Activated T-cell treated with anti-CD3 and anti-CD28 coated beads, Interleukin-2, amount 50 U/mL, for 4 hours (primary cell): Measurements from ENCODE around the gene C17orf113. TPM values are rescaled to one million over a fixed set of nuclear protein-coding genes. Genes with fewer than 3 reads are reported as not detected.
A peak's percentile ranks its signal among the peaks of the same experiment; 100 is the strongest.
"Not testable (repeated sequence)": the region's sequence is repeated elsewhere in the genome, so short reads cannot be mapped to it uniquely, and the experiment has no call there.

ENCODE experiments used
- ATAC-seq, 2 donors: fragments of 200-7000 bp; cut with Tn5 transposase; one replicate each; pipeline ENCODE4 v1.10.0; 2021
- DNase-seq: peaks from one replicate; pipeline ENCODE4 v3.0.0-alpha.2; 2020
- H3K27me3 Mint-ChIP-seq: one replicate; pipeline ENCODE4 v1.8.0; 2021; ENCODE audit warnings: low read depth, mixed read lengths
- H3K36me3 Mint-ChIP-seq: one replicate; pipeline ENCODE4 v1.8.0; 2022; ENCODE audit warnings: mixed read lengths; ENCODE audit not compliant: insufficient read depth
- H3K4me1 Mint-ChIP-seq: one replicate; pipeline ENCODE4 v1.8.0; 2021; ENCODE audit warnings: low read depth, mixed read lengths
- H3K4me3 Mint-ChIP-seq: one replicate; pipeline ENCODE4 v1.8.0; 2021; ENCODE audit warnings: mild to moderate bottlenecking, moderate library complexity, mixed read lengths
- H3K9me3 Mint-ChIP-seq: one replicate; pipeline ENCODE4 v1.8.0; 2021; ENCODE audit warnings: mixed read lengths
- total RNA-seq, 3 donors: library from RNA; stranded (reverse); gene quantifications; one replicate each; pipeline ENCODE4 v1.2.1, GENCODE V29; 2021

Gene C17orf113
- total RNA-seq, 3 donors from 2014 or later = 0.08 to 0.13 TPM; not detected in 1

- Mint-ChIP-seq H3K4me1 (peaks cover 52% of the 10 kb centered on the region), H3K4me3 (peak within 1 kb of the TSS; percentile 99), H3K27me3 (no peaks in the 10 kb centered on the region), H3K36me3 (peaks cover 14% of the 10 kb centered on the region), H3K9me3 (no peaks in the 10 kb centered on the region)
- DNase-seq = peak; percentile 91
- ATAC-seq = peak; percentile 74 to 77
Measured at GRCh38 chr17:42019509-42020404, 30.6 kb downstream of the C17orf113 start, which contains the start of gene NKIRAS2. Gene NKIRAS2, plus strand, starts transcription at chr17:42020090. Its CDS starts 1,488 bp downstream, at chr17:42021578.

- Mint-ChIP-seq H3K27me3 (no peaks in the 10 kb centered on the region), H3K9me3 (no peaks in the 10 kb centered on the region), H3K36me3 (peaks cover 11% of the 10 kb centered on the region), H3K4me3 (peak overlapping the region; percentile 99), H3K4me1 (peaks cover 48% of the 10 kb centered on the region)
- ATAC-seq (no peak), DNase-seq (no peak)
Measured at GRCh38 chr17:42018988-42019387, 31.4 kb downstream of the C17orf113 start.

GRCh38 chr17:42018339-42018738 is 32.1 kb downstream of the C17orf113 start:
- Mint-ChIP-seq H3K27me3 (no peaks in the 10 kb centered on the region), H3K4me3 (peak overlapping the region; percentile 99), H3K36me3 (peaks cover 9% of the 10 kb centered on the region), H3K4me1 (peaks cover 52% of the 10 kb centered on the region), H3K9me3 (no peaks in the 10 kb centered on the region)
- no peak for ATAC-seq
- DNase-seq = no peak

- peaks cover 56% of the 10 kb centered on the region for H3K4me1 Mint-ChIP-seq
- ATAC-seq = peak; percentile 3 to 15
Measured at GRCh38 chr17:42017866-42018200, 32.6 kb downstream of the C17orf113 start.

GRCh38 chr17:42016941-42017865 is 33.2 kb downstream of the C17orf113 start, which contains the start of gene DNAJC7:
Gene DNAJC7, minus strand, starts transcription at chr17:42017439. Its CDS starts 23 bp downstream, at chr17:42017416.
- Mint-ChIP-seq H3K4me3 (peak within 1 kb of the TSS; percentile 99), H3K9me3 (no peaks in the 10 kb centered on the region), H3K27me3 (no peaks in the 10 kb centered on the region), H3K4me1 (peaks cover 59% of the 10 kb centered on the region), H3K36me3 (peaks cover 6% of the 10 kb centered on the region)
- DNase-seq (peak; percentile 87), ATAC-seq (peak; percentile 90)

More at GRCh38 chr17:42017866-42018200, 32.6 kb downstream of the C17orf113 start:
- Mint-ChIP-seq H3K4me3 (peak overlapping the region; percentile 99), H3K36me3 (peaks cover 9% of the 10 kb centered on the region), H3K9me3 (no peaks in the 10 kb centered on the region), H3K27me3 (no peaks in the 10 kb centered on the region)
- no peak for DNase-seq

GRCh38 chr17:42016411-42016831 is 34.0 kb downstream of the C17orf113 start:
- no peak for ATAC-seq
- DNase-seq = no peak
- H3K4me3 Mint-ChIP-seq = peak overlapping the region; percentile 99

GRCh38 chr17:42013740-42014139 is 36.7 kb downstream of the C17orf113 start:
- not testable (repeated sequence) for ATAC-seq, DNase-seq, H3K4me3 Mint-ChIP-seq, H3K9me3 Mint-ChIP-seq, H3K27me3 Mint-ChIP-seq
- H3K4me1 Mint-ChIP-seq = peaks cover 68% of the 10 kb centered on the region
- H3K36me3 Mint-ChIP-seq = peaks cover 13% of the 10 kb centered on the region

More at GRCh38 chr17:42016411-42016831, 34.0 kb downstream of the C17orf113 start:
- H3K4me1 Mint-ChIP-seq = peaks cover 65% of the 10 kb centered on the region
- peaks cover 3% of the 10 kb centered on the region for H3K36me3 Mint-ChIP-seq
- H3K27me3 Mint-ChIP-seq = no peaks in the 10 kb centered on the region
- no peaks in the 10 kb centered on the region for H3K9me3 Mint-ChIP-seq

DNA sequence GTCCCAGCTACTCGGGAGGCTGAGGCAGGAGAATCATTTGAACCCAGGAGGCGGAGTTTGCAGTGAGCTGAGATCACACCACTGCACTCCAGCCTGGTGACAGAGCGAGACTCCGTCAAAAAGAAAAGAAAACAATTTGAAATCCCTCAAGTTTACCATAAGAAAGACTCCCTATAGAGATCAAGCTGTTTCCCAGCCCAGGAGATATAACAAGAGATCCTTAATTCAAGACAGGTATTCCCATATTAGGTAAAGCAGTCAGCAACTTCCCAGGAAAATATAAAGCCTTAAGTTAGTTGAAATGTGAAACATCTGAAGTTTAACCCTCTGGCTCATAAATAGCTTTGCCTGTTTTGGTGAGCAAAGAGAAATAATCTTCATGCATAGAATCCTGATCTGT is 38.0 kb downstream of the C17orf113 start:
- DNase-seq, H3K9me3 Mint-ChIP-seq, H3K27me3 Mint-ChIP-seq, H3K4me3 Mint-ChIP-seq, ATAC-seq: not testable (repeated sequence)
- H3K4me1 Mint-ChIP-seq = peaks cover 60% of the 10 kb centered on the region
- H3K36me3 Mint-ChIP-seq = peaks cover 13% of the 10 kb centered on the region

DNA sequence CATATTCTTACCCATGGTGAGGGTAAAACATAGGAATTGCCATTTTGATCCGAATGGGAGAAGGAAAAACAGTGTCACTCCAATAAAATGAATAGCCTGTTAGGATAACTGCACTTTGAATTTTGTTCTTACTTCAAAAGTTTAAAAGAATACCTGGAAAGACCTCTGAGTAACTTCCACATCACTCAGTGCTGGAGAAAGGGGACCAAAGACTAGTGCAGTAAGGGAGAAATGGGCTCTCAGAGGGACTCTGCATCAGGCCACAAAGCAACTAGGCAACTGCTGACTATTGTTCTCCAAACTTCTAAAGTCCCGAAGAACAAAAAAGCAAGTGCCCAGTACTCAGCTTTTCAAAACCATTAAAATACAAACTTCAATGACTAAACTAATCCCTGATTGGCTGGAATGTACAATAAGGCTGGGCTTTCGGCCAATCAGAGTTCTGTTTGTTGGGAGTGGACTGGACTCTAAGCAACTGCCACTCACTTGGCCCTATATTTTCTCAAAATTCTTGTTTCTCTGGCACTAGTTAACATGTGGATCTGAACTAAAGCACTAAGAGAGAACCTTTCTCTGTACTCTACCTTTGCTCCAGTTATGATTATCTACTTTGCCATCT is 39.4 kb downstream of the C17orf113 start:
- H3K4me1 Mint-ChIP-seq = peaks cover 59% of the 10 kb centered on the region
- DNase-seq (no peak), ATAC-seq (no peak)
- H3K36me3 Mint-ChIP-seq = peaks cover 12% of the 10 kb centered on the region
- no peaks in the 10 kb centered on the region for H3K27me3 Mint-ChIP-seq
- H3K9me3 Mint-ChIP-seq = no peaks in the 10 kb centered on the region
- H3K4me3 Mint-ChIP-seq = no peak overlapping the region

DNA sequence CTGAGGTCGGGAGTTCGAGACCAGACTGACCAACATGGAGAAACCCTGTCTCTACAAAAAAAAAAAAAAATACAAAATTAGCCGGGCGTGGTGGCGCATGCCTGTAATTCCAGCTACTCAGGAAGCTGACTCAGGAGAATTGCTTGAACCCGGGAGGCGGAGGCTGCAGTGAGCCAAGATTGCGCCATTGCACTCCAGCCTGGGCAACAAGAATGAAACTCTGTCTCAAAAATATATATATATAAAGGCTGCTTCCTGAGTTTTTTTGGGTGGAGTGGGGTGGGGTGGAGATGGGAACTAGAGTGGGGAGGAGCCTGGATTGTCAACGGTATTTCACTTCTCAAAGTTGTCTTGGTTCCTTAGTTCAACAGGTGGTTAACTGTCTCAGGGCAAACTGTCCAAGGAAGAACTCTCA is 40.1 kb downstream of the C17orf113 start:
- Mint-ChIP-seq H3K4me1 (peaks cover 54% of the 10 kb centered on the region), H3K36me3 (peaks cover 12% of the 10 kb centered on the region)
- not testable (repeated sequence) for H3K4me3 Mint-ChIP-seq, ATAC-seq, H3K27me3 Mint-ChIP-seq, DNase-seq, H3K9me3 Mint-ChIP-seq

DNA sequence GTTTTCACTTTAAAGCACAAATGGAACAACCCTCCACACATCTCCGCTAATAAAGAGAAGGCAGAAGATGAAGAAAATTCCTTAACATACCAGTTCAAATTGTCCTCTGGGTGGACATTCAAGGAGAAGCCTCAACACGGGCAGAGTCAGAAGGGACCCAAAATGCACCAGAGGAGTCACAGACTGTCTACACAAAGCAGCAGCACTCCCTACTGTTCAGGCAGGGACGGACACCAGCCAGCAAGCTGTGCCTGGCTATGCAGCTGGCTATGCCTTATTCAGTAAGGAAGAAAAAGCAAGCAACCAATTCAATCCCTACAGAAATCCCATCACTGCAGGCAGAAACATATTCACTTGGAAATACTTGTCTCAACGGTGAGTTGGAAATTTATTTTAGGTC is 41.2 kb downstream of the C17orf113 start:
- Mint-ChIP-seq H3K4me1 (peaks cover 58% of the 10 kb centered on the region), H3K4me3 (no peak overlapping the region), H3K27me3 (no peaks in the 10 kb centered on the region), H3K9me3 (no peaks in the 10 kb centered on the region), H3K36me3 (peaks cover 12% of the 10 kb centered on the region)
- ATAC-seq = no peak
- no peak for DNase-seq

DNA sequence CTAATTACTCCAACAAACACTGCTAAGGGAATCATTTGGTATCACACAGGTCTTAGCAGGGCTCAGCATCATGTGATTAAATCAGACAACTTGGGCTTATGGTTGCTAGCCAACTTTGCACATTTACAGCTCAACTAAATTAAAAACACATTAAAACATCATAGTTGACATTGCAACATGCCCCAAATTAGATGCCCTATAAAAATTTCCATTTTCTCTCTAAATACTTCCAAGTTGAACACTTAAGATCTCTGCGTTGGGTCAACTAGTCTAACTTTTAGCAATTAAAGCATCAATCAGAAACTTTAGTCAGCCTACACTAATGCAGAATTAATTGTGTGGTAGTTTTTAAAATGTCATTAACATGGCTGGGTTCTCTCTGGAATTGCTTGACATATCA is 45.2 kb downstream of the C17orf113 start:
- Mint-ChIP-seq H3K27me3 (no peaks in the 10 kb centered on the region), H3K4me1 (peaks cover 29% of the 10 kb centered on the region), H3K4me3 (no peak overlapping the region), H3K9me3 (no peaks in the 10 kb centered on the region), H3K36me3 (peaks cover 12% of the 10 kb centered on the region)
- DNase-seq = no peak
- ATAC-seq = no peak

DNA sequence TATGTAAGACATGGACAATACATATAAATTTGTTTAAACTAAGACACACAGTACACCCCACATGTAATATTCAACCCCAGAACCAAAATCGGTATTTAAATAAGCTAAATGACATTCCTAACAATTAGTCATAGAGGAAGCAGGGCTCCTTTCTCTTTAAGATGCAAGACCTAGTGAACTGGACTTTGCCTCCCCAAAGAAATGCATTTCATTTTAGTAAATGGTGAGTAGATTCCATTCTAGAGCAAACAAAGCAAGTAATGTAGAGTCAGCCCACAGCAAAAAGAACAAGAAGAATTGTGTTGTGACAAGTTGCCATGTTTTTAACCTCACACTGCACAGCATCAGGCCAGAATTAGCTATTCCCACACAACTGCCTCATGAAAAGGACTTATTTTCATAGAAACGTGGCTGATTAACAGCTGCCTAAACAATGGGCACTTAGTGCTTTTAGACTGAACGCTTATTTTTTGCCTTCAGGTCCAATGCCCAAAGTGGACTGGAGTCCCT is 47.6 kb downstream of the C17orf113 start:
- Mint-ChIP-seq H3K9me3 (no peaks in the 10 kb centered on the region), H3K27me3 (no peaks in the 10 kb centered on the region), H3K4me3 (no peak overlapping the region), H3K4me1 (peaks cover 16% of the 10 kb centered on the region), H3K36me3 (peaks cover 9% of the 10 kb centered on the region)
- ATAC-seq (no peak), DNase-seq (no peak)
